Retinal pigment epithelial cell (primary cell): ENCODE results near the gene GALNT8.
A peak's percentile ranks its signal among the peaks of the same experiment; 100 is the strongest.
"Not testable (repeated sequence)": the region's sequence is repeated elsewhere in the genome, so short reads cannot be mapped to it uniquely, and the experiment has no call there.

Experiments used
- DNase-seq: peaks from one replicate; pipeline ENCODE4 v3.0.0-alpha.2; 2010; ENCODE audit warnings: low read depth
- H3K4me3 ChIP-seq: 2 replicates; pipeline ENCODE4 v1.5.1; 2011; ENCODE audit warnings: mild to moderate bottlenecking, low read length, control low read depth, moderate library complexity
- TF ChIP-seq, protein P1 (sequence below): conservative IDR thresholded peaks from 2 replicates; pipeline ENCODE4 v1.5.1; 2011; ENCODE audit warnings: low read depth, low read length, control low read depth, inconsistent platforms

Gene GALNT8

DNA sequence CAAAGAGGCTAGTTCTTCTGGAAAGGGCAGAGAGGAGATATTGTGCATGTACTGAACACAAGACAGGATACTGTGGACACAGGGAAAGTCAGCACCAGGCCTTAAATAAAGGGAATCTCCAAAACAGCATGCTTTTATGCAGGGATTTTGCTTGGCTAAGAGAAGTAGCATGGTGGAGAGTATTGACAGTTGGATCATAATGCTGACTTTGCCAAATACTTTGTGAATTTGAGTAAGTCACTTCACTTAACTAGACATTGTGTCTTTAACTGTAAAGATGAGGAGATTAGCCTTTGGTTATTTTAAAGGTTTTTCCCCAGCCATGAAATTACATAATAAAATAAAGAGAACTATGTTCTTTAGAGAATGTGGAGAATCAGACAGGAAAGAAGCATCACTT lies 24.5 kb downstream of the GALNT8 start:
- TF ChIP-seq, protein P1, sequence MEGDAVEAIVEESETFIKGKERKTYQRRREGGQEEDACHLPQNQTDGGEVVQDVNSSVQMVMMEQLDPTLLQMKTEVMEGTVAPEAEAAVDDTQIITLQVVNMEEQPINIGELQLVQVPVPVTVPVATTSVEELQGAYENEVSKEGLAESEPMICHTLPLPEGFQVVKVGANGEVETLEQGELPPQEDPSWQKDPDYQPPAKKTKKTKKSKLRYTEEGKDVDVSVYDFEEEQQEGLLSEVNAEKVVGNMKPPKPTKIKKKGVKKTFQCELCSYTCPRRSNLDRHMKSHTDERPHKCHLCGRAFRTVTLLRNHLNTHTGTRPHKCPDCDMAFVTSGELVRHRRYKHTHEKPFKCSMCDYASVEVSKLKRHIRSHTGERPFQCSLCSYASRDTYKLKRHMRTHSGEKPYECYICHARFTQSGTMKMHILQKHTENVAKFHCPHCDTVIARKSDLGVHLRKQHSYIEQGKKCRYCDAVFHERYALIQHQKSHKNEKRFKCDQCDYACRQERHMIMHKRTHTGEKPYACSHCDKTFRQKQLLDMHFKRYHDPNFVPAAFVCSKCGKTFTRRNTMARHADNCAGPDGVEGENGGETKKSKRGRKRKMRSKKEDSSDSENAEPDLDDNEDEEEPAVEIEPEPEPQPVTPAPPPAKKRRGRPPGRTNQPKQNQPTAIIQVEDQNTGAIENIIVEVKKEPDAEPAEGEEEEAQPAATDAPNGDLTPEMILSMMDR = no peak
- H3K4me3 ChIP-seq = no peak overlapping the region
- no peak for DNase-seq

DNA sequence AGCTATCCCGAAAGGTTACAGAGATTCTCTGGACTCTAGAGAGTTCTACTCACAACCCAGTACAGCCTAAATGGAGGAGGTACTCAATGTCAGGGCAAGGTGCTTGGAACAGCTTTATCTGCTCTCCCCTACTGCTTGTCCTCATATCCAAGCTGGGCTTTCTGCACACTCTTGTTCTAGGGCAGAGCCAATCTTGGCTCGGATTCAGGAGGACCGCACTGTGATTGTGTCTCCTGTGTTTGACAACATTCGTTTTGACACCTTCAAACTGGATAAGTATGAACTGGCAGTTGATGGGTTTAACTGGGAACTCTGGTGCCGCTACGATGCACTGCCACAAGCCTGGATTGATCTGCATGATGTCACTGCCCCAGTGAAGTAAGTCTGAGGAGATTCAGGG lies 25.0 kb downstream of the GALNT8 start:
- DNase-seq = no peak
- H3K4me3 ChIP-seq = no peak overlapping the region
- TF ChIP-seq, protein P1 = no peak

GRCh38 chr12:4751654-4752053 lies 31.5 kb downstream of the GALNT8 start:
- DNase-seq, H3K4me3 ChIP-seq: not testable (repeated sequence)

DNA sequence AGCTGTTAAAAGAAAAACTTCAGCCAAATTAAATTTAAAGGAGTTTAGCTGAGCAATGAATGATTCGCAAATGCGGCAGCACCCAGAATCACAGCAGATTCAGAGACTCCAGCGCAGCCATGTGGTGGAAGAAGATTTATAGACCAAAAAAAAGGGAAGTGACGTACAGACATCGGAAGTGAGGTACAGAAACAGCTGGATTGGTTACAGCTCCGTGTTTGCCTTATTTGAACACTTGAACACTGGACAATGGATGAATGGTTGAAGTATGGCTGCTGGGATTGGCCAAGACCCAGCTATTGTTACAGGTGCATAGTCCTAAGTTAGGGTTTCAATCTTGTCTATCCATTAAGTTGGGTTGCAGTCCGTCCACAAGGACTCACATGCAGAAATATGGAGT lies 42.6 kb downstream of the GALNT8 start:
- TF ChIP-seq, protein P1 = no peak
- H3K4me3 ChIP-seq = no peak overlapping the region
- no peak for DNase-seq

GRCh38 chr12:4763549-4763948 lies 43.3 kb downstream of the GALNT8 start:
- no peak for DNase-seq
- H3K4me3 ChIP-seq = no peak overlapping the region
- TF ChIP-seq, protein P1 = peak; percentile 44

GRCh38 chr12:4766445-4766844 lies 46.2 kb downstream of the GALNT8 start:
- no peak for DNase-seq
- TF ChIP-seq, protein P1 = no peak
- H3K4me3 ChIP-seq = no peak overlapping the region

DNA sequence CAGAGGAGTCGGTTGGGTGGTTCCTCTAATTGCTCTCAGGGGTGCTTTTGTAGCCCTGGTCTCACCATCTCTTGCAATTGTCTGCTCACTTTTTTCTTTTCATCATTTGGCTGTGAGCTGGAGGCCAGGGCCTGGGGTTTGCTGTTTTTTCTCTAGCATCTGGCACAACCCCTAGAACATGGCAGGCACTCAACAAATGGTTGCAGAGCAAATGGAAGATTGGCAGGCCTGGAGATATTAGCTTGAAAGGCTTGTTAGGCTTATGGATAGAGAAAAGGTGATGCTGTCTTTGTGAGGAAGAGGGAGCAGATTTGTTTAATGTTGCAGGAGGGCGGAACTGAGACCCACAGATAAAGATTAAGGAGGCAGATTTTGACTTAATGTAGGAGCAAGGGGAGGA lies 47.0 kb downstream of the GALNT8 start:
- TF ChIP-seq, protein P1 = no peak
- no peak overlapping the region for H3K4me3 ChIP-seq

GRCh38 chr12:4768341-4768740 lies 48.1 kb downstream of the GALNT8 start:
- H3K4me3 ChIP-seq = no peak overlapping the region
- TF ChIP-seq, protein P1 = no peak
- DNase-seq = no peak

More for the DNA sequence above, 47.0 kb downstream of the GALNT8 start:
- DNase-seq = no peak
